Choroid plexus epithelial cell (primary cell): ENCODE measurements around the gene ATP5F1A.

Experiments
- DNase-seq: peaks from one replicate; pipeline ENCODE4 v3.0.0-alpha.2; 2010; ENCODE audit warnings: low read depth
- H3K4me3 ChIP-seq: 2 replicates; pipeline ENCODE4 v1.5.1; 2011; ENCODE audit warnings: low read depth, mild to moderate bottlenecking, control low read depth, low read length, moderate library complexity
- TF ChIP-seq, protein P1 (sequence below): conservative IDR thresholded peaks from 2 replicates; pipeline ENCODE4 v1.5.1; 2011; ENCODE audit warnings: low read depth, mild to moderate bottlenecking, control low read depth, inconsistent platforms, low read length, moderate library complexity

The ATP5F1A gene

DNA sequence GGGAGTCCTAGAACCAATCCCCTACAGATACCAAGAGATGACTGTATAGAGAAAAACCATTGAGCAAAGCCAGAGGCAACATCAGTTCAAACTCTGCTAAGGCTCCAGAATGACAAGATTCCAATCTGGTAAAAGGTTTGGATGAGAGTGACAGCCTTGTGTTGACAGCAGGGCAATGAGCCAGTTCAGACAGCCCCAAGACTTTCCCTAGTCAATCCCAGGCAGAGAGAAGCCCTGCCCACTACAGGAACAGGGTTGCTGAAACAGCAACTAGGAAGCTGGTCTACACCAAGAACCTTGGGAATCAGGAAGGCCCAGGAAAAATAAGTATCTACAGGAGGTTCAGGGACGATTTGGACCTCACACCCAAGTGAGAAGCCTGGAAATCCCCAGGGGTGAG, 29.3 kb downstream of the ATP5F1A start:
- DNase-seq: no peak
- no peak overlapping the region for H3K4me3 ChIP-seq
- TF ChIP-seq, protein P1, sequence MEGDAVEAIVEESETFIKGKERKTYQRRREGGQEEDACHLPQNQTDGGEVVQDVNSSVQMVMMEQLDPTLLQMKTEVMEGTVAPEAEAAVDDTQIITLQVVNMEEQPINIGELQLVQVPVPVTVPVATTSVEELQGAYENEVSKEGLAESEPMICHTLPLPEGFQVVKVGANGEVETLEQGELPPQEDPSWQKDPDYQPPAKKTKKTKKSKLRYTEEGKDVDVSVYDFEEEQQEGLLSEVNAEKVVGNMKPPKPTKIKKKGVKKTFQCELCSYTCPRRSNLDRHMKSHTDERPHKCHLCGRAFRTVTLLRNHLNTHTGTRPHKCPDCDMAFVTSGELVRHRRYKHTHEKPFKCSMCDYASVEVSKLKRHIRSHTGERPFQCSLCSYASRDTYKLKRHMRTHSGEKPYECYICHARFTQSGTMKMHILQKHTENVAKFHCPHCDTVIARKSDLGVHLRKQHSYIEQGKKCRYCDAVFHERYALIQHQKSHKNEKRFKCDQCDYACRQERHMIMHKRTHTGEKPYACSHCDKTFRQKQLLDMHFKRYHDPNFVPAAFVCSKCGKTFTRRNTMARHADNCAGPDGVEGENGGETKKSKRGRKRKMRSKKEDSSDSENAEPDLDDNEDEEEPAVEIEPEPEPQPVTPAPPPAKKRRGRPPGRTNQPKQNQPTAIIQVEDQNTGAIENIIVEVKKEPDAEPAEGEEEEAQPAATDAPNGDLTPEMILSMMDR: no peak

DNA sequence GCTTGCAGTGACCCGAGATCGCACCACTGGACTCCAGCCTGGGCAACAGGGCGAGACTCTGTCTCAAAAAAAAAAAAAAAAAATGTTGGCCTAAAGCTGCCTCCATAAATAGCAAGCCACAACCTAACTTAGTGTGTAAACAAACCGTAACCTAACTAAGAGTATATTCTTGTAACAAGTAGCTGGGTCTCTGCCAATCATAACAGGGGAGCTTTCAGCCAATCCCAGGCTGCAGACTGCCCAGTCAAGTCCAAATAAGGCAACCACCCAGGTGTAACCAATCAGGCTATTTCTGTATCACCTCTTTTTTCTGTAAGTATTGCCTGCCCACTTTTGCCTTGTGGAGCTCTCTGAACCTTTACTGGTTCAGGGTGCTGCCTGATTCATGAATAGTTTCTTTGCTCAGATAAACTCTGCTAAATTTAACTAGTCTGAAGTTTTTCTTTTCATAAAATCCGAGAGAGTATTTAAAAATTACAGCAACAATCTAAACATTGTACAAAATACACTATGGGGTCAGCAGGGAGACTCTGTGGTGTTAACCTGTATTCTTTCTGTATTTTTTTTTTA, 30.6 kb downstream of the ATP5F1A start:
- H3K4me3 ChIP-seq: no peak overlapping the region
- DNase-seq: peak; percentile 67
- TF ChIP-seq, protein P1: no peak

DNA sequence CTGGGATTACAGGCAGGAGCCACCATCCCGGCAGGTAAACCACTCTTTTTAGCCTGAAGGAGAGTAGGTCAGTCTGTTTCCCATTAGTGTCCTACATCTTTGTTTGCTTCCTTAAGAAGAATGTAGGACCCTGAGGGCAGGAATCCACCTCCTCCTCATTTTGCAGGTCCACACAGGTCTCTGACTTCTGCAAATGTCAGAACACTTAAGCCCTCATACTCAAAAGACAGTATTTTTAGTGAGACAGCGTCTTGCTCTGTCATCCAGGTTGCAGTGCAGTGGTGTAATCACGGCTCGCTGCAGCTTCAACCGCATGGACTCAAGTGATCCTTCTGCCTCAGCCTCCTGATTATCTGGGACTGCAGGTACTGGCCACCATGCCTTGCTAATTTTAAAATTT, 35.3 kb downstream of the ATP5F1A start:
- no peak overlapping the region for H3K4me3 ChIP-seq
- no peak for DNase-seq
- TF ChIP-seq, protein P1: no peak

DNA sequence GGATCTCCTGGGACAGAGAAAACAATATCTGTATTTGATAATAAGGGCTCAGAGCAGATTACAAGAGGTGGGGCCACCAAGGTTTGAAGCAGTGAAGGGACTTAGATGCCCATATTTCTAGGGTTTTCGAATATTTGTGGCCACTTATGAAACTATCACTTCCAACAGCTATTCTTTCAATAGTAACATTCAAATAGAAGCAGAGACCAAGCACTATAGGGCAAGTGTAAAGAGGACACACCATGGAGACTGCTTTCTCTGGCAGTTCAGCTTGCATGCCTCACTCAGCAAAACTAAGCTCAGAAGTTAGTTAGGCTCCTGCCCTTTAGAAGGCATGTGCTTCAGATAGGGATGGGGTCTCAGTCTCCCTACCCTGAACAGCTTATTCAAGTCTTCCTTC, 36.3 kb downstream of the ATP5F1A start:
- no peak overlapping the region for H3K4me3 ChIP-seq
- DNase-seq: no peak
- TF ChIP-seq, protein P1: no peak

DNA sequence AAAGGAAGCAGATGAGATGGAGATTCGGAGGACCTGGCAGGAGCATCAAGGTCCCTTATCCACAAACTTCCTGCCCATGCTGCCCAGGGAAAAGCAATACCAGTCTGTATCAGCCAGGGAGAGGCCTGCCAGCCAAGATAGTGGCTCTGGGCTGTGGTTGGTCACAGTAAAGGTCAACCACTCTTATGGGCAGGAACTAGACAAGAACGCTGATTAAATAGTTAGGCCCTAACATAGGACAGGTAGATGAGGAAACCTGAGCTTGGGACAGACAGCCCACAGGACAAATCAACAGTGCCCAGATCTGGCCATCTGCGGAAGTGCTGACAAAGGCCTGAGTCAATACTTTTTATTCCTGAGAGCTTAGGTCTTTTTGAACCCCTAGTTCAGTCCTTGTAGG, 36.7 kb downstream of the ATP5F1A start:
- H3K4me3 ChIP-seq: no peak overlapping the region
- TF ChIP-seq, protein P1: no peak
- no peak for DNase-seq

DNA sequence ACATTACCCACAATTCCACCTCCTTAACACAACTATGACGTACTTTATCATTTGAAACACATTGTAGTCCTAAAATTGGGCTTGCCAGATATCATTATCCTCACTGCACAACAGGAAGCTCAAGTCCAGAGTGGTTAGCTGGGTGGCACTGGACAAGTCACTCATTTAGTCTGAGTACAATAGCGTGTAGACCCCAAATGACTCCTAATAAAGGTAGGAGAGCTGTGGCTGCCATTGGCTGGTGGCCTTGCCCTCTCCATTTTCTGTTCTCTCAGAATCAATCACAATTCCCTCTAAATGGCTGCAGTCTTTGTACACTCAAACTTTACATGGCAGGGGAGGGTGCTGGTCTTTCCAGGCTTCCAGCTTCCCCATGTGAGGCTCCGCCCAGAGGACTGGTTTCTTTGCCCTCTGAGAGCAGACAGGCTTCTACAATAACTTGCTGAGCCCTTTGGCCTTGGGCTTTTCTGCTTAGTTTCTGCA, 37.7 kb downstream of the ATP5F1A start:
- no peak for DNase-seq
- TF ChIP-seq, protein P1: no peak
- H3K4me3 ChIP-seq: no peak overlapping the region

DNA sequence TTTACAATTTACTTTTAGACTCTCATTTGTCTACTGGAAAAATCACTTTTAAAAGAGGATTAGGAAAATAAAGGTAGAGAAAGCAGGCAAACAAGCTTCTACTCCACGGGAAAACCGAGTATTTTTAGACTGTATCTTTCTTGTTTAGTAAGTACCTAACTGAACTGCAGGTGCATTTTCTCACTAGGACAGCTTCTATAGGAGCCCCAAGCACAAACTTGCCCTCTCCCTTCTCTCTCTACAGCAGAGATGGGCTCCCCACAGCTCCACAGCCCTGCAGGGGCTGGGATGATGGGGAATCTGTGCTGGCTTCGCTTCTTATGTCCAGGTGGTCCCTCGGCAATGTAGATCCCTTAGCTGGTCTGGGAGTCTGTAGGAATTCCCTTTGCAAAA, 42.3 kb downstream of the ATP5F1A start:
- TF ChIP-seq, protein P1: no peak

More for the DNA sequence above, 42.3 kb downstream of the ATP5F1A start:
- no peak for DNase-seq
- no peak overlapping the region for H3K4me3 ChIP-seq
